Effector memory CD8-positive, alpha-beta T cell (primary cell): ENCODE measurements around the gene ATP11A.

Experiments used
- ATAC-seq: fragments of 150-1000 bp; cut with Tn5 transposase; replicated peaks from 2 replicates; pipeline ENCODE4 v1.10.0; 2021; ENCODE audit warnings: mild to moderate bottlenecking, moderate library complexity
- DNase-seq, 3 experiments: peaks; one replicate each; pipeline ENCODE4 v3.0.0; 2021
- H3K27ac Mint-ChIP-seq, 2 donors: one replicate each; pipeline ENCODE4 v1.8.0; 2022; ENCODE audit warnings: mild to moderate bottlenecking in 2 of 2, mixed read lengths in 2 of 2, moderate library complexity in 2 of 2
- H3K27me3 Mint-ChIP-seq, 2 donors: one replicate each; pipeline ENCODE4 v1.8.0; 2022; ENCODE audit warnings: mixed read lengths in 2 of 2
- H3K36me3 Mint-ChIP-seq: one replicate; pipeline ENCODE4 v1.8.0; 2022; ENCODE audit warnings: mild to moderate bottlenecking, moderate library complexity, mixed read lengths; ENCODE audit not compliant: insufficient read depth
- H3K4me1 Mint-ChIP-seq, 2 donors: one replicate each; pipeline ENCODE4 v1.8.0; 2022; ENCODE audit warnings: low read depth in 2 of 2, mixed read lengths in 2 of 2
- H3K4me3 Mint-ChIP-seq, 2 donors: one replicate each; pipeline ENCODE4 v1.8.0; 2022; ENCODE audit warnings: mild to moderate bottlenecking in 2 of 2, mixed read lengths in 2 of 2, moderate library complexity in 2 of 2
- H3K9me3 Mint-ChIP-seq, 2 donors: one replicate each; pipeline ENCODE4 v1.8.0; 2022; ENCODE audit warnings: mixed read lengths in 2 of 2

The ATP11A gene

GRCh38 chr13:112824429-112824828 is 134.6 kb downstream of the ATP11A start:
- DNase-seq = no peak
- Mint-ChIP-seq H3K36me3 (peaks cover 16% of the 10 kb centered on the region), H3K9me3 (no peaks in the 10 kb centered on the region), H3K4me1 (no peaks in the 10 kb centered on the region), H3K4me3 (no peak overlapping the region), H3K27ac (no peak overlapping the region), H3K27me3 (no peaks in the 10 kb centered on the region)
- no peak for ATAC-seq

GRCh38 chr13:112825071-112825470 is 135.2 kb downstream of the ATP11A start:
- peaks cover 16% of the 10 kb centered on the region for H3K36me3 Mint-ChIP-seq
- no peak for DNase-seq
- H3K27me3 Mint-ChIP-seq = no peaks in the 10 kb centered on the region
- ATAC-seq = no peak
- H3K9me3 Mint-ChIP-seq = no peaks in the 10 kb centered on the region
- no peak overlapping the region for H3K27ac Mint-ChIP-seq
- no peak overlapping the region for H3K4me3 Mint-ChIP-seq
- no peaks in the 10 kb centered on the region for H3K4me1 Mint-ChIP-seq

GRCh38 chr13:112825875-112826274 is 136.0 kb downstream of the ATP11A start:
- Mint-ChIP-seq H3K36me3 (peaks cover 19% of the 10 kb centered on the region), H3K4me3 (no peak overlapping the region), H3K9me3 (no peaks in the 10 kb centered on the region), H3K27ac (no peak overlapping the region), H3K27me3 (no peaks in the 10 kb centered on the region), H3K4me1 (no peaks in the 10 kb centered on the region)
- DNase-seq (no peak), ATAC-seq (no peak)

DNA sequence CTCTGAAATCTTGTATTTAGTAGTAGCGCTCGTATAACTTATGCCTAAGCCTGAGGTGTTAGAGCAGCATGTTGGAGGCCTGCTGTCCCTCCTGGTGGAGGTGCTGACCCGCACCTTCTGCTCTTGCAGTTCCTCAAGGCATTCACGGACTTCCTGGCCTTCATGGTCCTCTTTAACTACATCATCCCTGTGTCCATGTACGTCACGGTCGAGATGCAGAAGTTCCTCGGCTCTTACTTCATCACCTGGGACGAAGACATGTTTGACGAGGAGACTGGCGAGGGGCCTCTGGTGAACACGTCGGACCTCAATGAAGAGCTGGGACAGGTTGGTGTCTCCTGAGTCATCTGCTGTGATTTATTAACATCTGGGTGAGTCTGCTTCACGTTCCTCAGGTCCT is 136.7 kb downstream of the ATP11A start:
- Mint-ChIP-seq H3K36me3 (peaks cover 16% of the 10 kb centered on the region), H3K27ac (no peak overlapping the region), H3K4me1 (no peaks in the 10 kb centered on the region), H3K4me3 (no peak overlapping the region), H3K9me3 (no peaks in the 10 kb centered on the region), H3K27me3 (no peaks in the 10 kb centered on the region)
- DNase-seq = no peak
- no peak for ATAC-seq

DNA sequence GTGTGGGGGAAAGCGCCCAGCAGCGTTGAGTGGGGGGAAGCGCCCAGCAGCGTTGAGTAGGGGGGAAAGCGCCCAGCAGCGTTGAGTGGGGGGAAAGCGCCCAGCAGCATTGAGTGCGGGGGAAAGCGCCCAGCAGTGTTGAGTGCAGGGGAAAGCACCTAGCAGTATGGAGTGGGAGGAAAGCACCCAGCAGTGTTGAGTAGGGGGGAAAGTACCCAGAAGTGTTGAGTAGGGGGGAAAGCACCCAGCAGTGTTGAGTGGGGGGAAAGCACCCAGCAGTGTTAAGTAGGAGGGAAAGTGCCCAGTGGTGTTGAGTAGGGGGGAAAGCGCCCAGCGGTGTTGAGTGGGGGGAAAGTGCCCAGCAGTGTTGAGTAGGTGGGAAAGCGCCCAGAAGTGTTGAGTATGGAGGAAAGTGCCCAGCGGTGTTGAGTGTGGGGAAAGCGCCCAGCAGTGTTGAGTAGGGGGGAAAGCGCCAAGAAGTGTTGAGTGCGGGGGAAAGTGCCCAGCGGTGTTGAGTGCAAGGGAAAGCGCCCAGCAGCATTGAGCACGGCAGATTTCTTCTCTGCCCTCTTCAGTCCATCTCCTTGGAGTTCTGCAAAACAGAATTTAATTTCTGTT is 138.4 kb downstream of the ATP11A start:
- no peak for ATAC-seq
- Mint-ChIP-seq H3K36me3 (peaks cover 14% of the 10 kb centered on the region), H3K9me3 (no peaks in the 10 kb centered on the region), H3K4me1 (no peaks in the 10 kb centered on the region), H3K4me3 (no peak overlapping the region), H3K27me3 (no peaks in the 10 kb centered on the region), H3K27ac (peak overlapping the region in 1 of 2 donors; percentile 62)
- no peak for DNase-seq

GRCh38 chr13:112828756-112829155 is 138.9 kb downstream of the ATP11A start:
- Mint-ChIP-seq H3K27ac (no peak overlapping the region), H3K4me1 (no peaks in the 10 kb centered on the region), H3K36me3 (peaks cover 12% of the 10 kb centered on the region), H3K27me3 (no peaks in the 10 kb centered on the region), H3K9me3 (no peaks in the 10 kb centered on the region), H3K4me3 (no peak overlapping the region)
- no peak for ATAC-seq
- DNase-seq = no peak

DNA sequence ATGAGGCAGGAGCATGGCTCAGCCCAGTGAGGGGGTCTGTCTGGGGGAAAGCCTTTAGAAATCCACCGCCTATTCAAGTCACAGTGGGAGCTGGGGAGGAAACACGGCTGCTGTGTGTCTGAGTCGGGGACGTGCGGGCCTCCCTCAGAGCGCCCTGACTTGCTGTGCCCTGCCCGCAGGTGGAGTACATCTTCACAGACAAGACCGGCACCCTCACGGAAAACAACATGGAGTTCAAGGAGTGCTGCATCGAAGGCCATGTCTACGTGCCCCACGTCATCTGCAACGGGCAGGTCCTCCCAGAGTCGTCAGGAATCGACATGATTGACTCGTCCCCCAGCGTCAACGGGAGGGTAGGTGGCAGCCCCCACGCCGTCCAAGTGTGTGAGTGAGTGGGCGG is 141.4 kb downstream of the ATP11A start:
- Mint-ChIP-seq H3K4me3 (no peak overlapping the region), H3K36me3 (peaks cover 14% of the 10 kb centered on the region), H3K9me3 (no peaks in the 10 kb centered on the region), H3K27me3 (no peaks in the 10 kb centered on the region), H3K27ac (no peak overlapping the region), H3K4me1 (no peaks in the 10 kb centered on the region)
- DNase-seq (no peak), ATAC-seq (no peak)

GRCh38 chr13:112831801-112832200 is 142.0 kb downstream of the ATP11A start:
- no peak overlapping the region for H3K27ac Mint-ChIP-seq

GRCh38 chr13:112832811-112833210 is 143.0 kb downstream of the ATP11A start:
- Mint-ChIP-seq H3K4me3 (no peak overlapping the region), H3K36me3 (peaks cover 18% of the 10 kb centered on the region), H3K27ac (no peak overlapping the region), H3K4me1 (no peaks in the 10 kb centered on the region), H3K9me3 (no peaks in the 10 kb centered on the region), H3K27me3 (no peaks in the 10 kb centered on the region)
- ATAC-seq = no peak
- DNase-seq = no peak

More at GRCh38 chr13:112831801-112832200, 142.0 kb downstream of the ATP11A start:
- no peak for DNase-seq
- H3K27me3 Mint-ChIP-seq = no peaks in the 10 kb centered on the region
- no peaks in the 10 kb centered on the region for H3K4me1 Mint-ChIP-seq
- peaks cover 14% of the 10 kb centered on the region for H3K36me3 Mint-ChIP-seq
- ATAC-seq = no peak
- no peak overlapping the region for H3K4me3 Mint-ChIP-seq
- no peaks in the 10 kb centered on the region for H3K9me3 Mint-ChIP-seq

DNA sequence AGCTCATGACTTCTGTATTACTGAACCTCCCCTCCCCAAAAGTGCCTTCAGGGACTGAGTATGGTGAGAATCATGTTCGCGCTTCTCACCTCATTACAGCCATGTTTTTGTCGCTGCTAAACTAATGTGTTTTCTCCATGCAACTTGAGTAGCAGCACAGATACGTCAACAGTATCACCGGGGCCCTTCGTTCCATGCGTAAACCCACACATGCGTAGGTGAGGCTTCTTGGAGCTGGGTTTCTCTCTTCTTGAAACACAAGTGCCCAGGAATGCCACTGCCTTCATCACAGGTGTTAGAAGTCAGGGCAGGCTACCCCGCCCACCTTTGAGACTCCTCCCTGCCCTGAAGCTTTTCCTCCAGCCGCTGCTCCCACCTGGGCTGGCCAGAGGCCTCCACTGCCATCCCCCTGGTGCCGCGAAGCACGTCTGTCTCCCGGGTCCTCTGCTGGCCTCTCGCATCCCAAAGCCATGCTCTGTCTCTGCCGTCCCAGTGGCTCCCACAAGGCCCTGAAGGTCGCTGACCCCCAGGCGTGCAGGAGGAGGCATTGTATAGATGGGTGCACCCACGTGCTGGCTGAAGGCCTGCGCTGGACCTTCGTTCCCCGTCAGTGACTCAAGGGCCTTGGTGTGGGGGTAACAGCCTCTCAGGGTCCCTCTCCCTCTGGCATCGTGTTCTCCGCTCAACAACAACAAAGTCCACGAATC is 143.9 kb downstream of the ATP11A start:
- Mint-ChIP-seq H3K9me3 (no peaks in the 10 kb centered on the region), H3K27ac (no peak overlapping the region), H3K4me3 (no peak overlapping the region), H3K4me1 (no peaks in the 10 kb centered on the region), H3K36me3 (peaks cover 18% of the 10 kb centered on the region), H3K27me3 (no peaks in the 10 kb centered on the region)
- no peak for ATAC-seq
- DNase-seq = no peak

- Mint-ChIP-seq H3K4me1 (no peaks in the 10 kb centered on the region), H3K27me3 (no peaks in the 10 kb centered on the region), H3K4me3 (no peak overlapping the region), H3K27ac (no peak overlapping the region), H3K36me3 (peaks cover 18% of the 10 kb centered on the region), H3K9me3 (no peaks in the 10 kb centered on the region)
- ATAC-seq (no peak), DNase-seq (no peak)
Measured at GRCh38 chr13:112835344-112835743, 145.5 kb downstream of the ATP11A start.

- no peak for DNase-seq
- peaks cover 16% of the 10 kb centered on the region for H3K36me3 Mint-ChIP-seq
- H3K4me3 Mint-ChIP-seq = no peak overlapping the region
- no peak for ATAC-seq
- no peaks in the 10 kb centered on the region for H3K4me1 Mint-ChIP-seq
- no peak overlapping the region for H3K27ac Mint-ChIP-seq
- no peaks in the 10 kb centered on the region for H3K27me3 Mint-ChIP-seq
- H3K9me3 Mint-ChIP-seq = no peaks in the 10 kb centered on the region
Measured at GRCh38 chr13:112835796-112836195, 146.0 kb downstream of the ATP11A start.

- peaks cover 14% of the 10 kb centered on the region for H3K36me3 Mint-ChIP-seq
- no peaks in the 10 kb centered on the region for H3K9me3 Mint-ChIP-seq
- DNase-seq = no peak
- no peaks in the 10 kb centered on the region for H3K27me3 Mint-ChIP-seq
- no peak for ATAC-seq
- H3K4me3 Mint-ChIP-seq = no peak overlapping the region
- no peak overlapping the region for H3K27ac Mint-ChIP-seq
- no peaks in the 10 kb centered on the region for H3K4me1 Mint-ChIP-seq
Measured at GRCh38 chr13:112836940-112837339, 147.1 kb downstream of the ATP11A start.

GRCh38 chr13:112837371-112838037 is 147.7 kb downstream of the ATP11A start:
- no peak overlapping the region for H3K4me3 Mint-ChIP-seq
- no peaks in the 10 kb centered on the region for H3K9me3 Mint-ChIP-seq
- ATAC-seq (no peak), DNase-seq (no peak)
- no peaks in the 10 kb centered on the region for H3K27me3 Mint-ChIP-seq
- no peaks in the 10 kb centered on the region for H3K4me1 Mint-ChIP-seq
- H3K36me3 Mint-ChIP-seq = peaks cover 14% of the 10 kb centered on the region
- no peak overlapping the region for H3K27ac Mint-ChIP-seq
